HL-60 (cell line): ENCODE results near the gene SLC22A5.

ENCODE experiments used
- POLR2AphosphoS5 ChIP-seq: IDR thresholded peaks from 2 replicates; pipeline ENCODE4 v1.6.1; 2012; ENCODE audit warnings: low read depth
- TF ChIP-seq, protein P1 (sequence below): IDR thresholded peaks from one replicate; pipeline ENCODE4 v1.5.1; 2011; ENCODE audit warnings: low read length, control low read depth, inconsistent platforms; ENCODE audit not compliant: insufficient read depth

DNA sequence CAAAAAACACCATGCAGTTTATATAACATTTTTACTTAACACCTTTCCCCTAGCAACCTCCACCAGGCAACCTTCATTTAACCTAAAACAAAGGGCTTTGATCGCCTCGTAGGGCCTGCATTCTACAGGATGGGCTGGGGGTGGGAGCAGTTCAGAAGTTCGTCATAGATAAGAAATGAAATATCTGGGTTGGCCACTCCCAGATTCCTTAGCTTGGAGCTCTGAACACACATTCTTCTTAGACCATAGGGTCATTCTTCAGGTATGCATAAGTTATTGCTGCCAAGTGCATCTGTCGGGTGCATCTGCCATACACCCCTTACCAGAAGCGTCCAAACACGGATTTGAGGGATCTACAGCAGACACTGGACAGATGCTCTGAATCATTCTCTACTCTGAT lies 4.3 kb upstream of the SLC22A5 start:
- TF ChIP-seq POLR2AphosphoS5: no peak
- TF ChIP-seq, protein P1, sequence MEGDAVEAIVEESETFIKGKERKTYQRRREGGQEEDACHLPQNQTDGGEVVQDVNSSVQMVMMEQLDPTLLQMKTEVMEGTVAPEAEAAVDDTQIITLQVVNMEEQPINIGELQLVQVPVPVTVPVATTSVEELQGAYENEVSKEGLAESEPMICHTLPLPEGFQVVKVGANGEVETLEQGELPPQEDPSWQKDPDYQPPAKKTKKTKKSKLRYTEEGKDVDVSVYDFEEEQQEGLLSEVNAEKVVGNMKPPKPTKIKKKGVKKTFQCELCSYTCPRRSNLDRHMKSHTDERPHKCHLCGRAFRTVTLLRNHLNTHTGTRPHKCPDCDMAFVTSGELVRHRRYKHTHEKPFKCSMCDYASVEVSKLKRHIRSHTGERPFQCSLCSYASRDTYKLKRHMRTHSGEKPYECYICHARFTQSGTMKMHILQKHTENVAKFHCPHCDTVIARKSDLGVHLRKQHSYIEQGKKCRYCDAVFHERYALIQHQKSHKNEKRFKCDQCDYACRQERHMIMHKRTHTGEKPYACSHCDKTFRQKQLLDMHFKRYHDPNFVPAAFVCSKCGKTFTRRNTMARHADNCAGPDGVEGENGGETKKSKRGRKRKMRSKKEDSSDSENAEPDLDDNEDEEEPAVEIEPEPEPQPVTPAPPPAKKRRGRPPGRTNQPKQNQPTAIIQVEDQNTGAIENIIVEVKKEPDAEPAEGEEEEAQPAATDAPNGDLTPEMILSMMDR: no peak
